ENCODE measurements around the gene MSH2.

- TF ChIP-seq EP300 (IDR thresholded peaks at IDR 0.05; ENCODE audit: low read depth in 2 of 2, low read length in 2 of 2) (no peak), EP300 (CRISPR knock-in tag; IDR thresholded peaks at IDR 0.05; ENCODE audit: borderline replicate concordance) (no peak), PRPF4 (IDR thresholded peaks at IDR 0.05; ENCODE audit: low read depth, low read length, poor library complexity, severe bottlenecking) (no peak), ARNTL (CRISPR knock-in tag; IDR thresholded peaks at IDR 0.05) (no peak), MNT (IDR thresholded peaks at IDR 0.05) (no peak), KLF15 (CRISPR knock-in tag; IDR thresholded peaks at IDR 0.05; ENCODE audit: borderline replicate concordance) (no peak), KLF16 (CRISPR knock-in tag; IDR thresholded peaks at IDR 0.05) (no peak), CTCF (CRISPR knock-in tag; IDR thresholded peaks at IDR 0.05) (no peak), ARID2 (CRISPR knock-in tag; IDR thresholded peaks at IDR 0.05; ENCODE audit: borderline replicate concordance) (no peak), ASH2L (IDR thresholded peaks at IDR 0.05; ENCODE audit: insufficient read length, low read depth, low read length) (no peak), GPN1 (CRISPR knock-in tag; IDR thresholded peaks at IDR 0.05; ENCODE audit: borderline replicate concordance) (no peak), NFE2L2 (IDR thresholded peaks at IDR 0.05; ENCODE audit: low read length) (no peak), HMG20B (CRISPR knock-in tag; conservative IDR thresholded peaks at IDR 0.05) (no peak), ZXDC (CRISPR knock-in tag; IDR thresholded peaks at IDR 0.05) (no peak)
These were observed 111.1 kb downstream of the MSH2 start for GRCh38 chr2:47513981-47514520.
